Measurements from ENCODE around the gene C19orf85.

C19orf85 gene

DNA sequence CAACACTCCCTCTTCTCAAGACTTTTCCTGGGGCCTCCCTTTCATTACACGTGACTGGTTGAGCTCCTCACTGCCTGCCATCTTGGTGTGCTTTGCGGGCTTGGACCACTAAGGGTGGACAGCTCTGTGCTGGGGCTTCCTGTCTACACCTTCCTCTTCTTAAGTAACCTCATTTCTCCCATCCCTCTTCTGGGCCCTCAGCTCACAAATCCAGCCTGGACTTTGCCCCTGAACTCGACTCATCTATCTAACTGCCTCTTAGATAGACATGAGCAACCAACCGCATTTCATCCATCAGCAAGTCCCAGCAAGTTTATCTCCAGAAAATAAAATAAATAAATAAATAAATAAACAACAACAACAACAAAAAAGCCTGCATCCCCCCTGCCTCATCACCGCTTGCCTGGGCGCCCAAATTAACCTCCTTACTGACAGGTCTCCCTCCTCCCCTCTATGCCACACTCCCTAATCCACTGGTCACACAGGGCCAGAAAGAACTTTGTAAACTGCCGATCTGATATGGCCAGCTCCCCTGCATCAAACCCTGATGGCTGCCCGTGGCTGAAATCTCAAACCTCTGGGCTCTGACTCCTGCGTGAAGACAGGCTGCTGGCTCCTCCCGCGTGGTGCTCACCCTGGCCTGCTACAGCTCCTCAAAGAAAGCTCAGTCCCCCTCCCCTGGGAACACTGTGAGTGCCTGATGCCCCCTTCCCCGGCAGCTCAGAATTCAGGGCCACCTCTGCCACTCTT, 10.9 kb downstream of the C19orf85 start:
- ATAC-seq (ENCODE audit: insufficient read depth, low read depth) (no peak), DNase-seq (no peak)
- no peak overlapping the region for H2AFZ ChIP-seq (ENCODE audit: low read depth, low read length)
- no peak for TF ChIP-seq CTCF (IDR thresholded peaks at IDR 0.05; ENCODE audit: borderline replicate concordance, extremely low read depth, low read length, poor library complexity, severe bottlenecking)
- TF ChIP-seq EZH2 (IDR thresholded peaks at IDR 0.05; ENCODE audit: borderline replicate concordance, low read depth, low read length, severe bottlenecking), result no peak
- no peak overlapping the region for H3K9ac ChIP-seq (ENCODE audit: low read depth, low read length)
- no peaks in the 10 kb centered on the region for H3K9me3 ChIP-seq (ENCODE audit: insufficient read depth, low read length, severe bottlenecking)
- peak overlapping the region; percentile 85; the same call in 1 of the 2 replicates for H3K4me2 ChIP-seq (ENCODE audit: insufficient read depth, low read length)
- H4K20me1 ChIP-seq (ENCODE audit: insufficient read depth, low read length), result peaks cover 12% of the 10 kb centered on the region
- H3K36me3 ChIP-seq (ENCODE audit: insufficient read depth, low read length), result peaks cover 12% of the 10 kb centered on the region; the same call in 1 of the 2 replicates
- peaks cover 19% of the 10 kb centered on the region for H3K27me3 ChIP-seq (ENCODE audit: insufficient read depth, low read length, poor library complexity)
- H3K27ac ChIP-seq (ENCODE audit: low read length), result no peak overlapping the region
- H3K79me2 ChIP-seq (ENCODE audit: insufficient read depth, low read length), result peaks cover 9% of the 10 kb centered on the region; the same call in 1 of the 2 replicates
- H3K4me1 ChIP-seq (ENCODE audit: insufficient read depth, low read length), result peaks cover 16% of the 10 kb centered on the region
- H3K4me3 ChIP-seq (ENCODE audit: low read depth in 1 of 2, low read length in 2 of 2), result no peak overlapping the region

GRCh38 chr19:55452749-55453346, 11.7 kb downstream of the C19orf85 start:
- no peaks in the 10 kb centered on the region for H3K9me3 ChIP-seq (ENCODE audit: insufficient read depth, low read length, severe bottlenecking)
- DNase-seq (peak; percentile 95), ATAC-seq (ENCODE audit: insufficient read depth, low read depth) (peak; percentile 94)
- H3K9ac ChIP-seq (ENCODE audit: low read depth, low read length), result peak overlapping the region; percentile 49; the same call in 1 of the 2 replicates
- peaks cover 19% of the 10 kb centered on the region for H3K27me3 ChIP-seq (ENCODE audit: insufficient read depth, low read length, poor library complexity)
- H3K4me2 ChIP-seq (ENCODE audit: insufficient read depth, low read length), result peak overlapping the region; percentile 85
- peak overlapping the region in 1 of 2 experiments; percentile 54; a peak in 2 of 4 replicates for H3K4me3 ChIP-seq (ENCODE audit: low read depth in 1 of 2, low read length in 2 of 2)
- H4K20me1 ChIP-seq (ENCODE audit: insufficient read depth, low read length), result peaks cover 11% of the 10 kb centered on the region
- H3K27ac ChIP-seq (ENCODE audit: low read length), result no peak overlapping the region
- H3K79me2 ChIP-seq (ENCODE audit: insufficient read depth, low read length), result peaks cover 4% of the 10 kb centered on the region; the same call in 1 of the 2 replicates
- TF ChIP-seq CTCF (IDR thresholded peaks at IDR 0.05; ENCODE audit: borderline replicate concordance, extremely low read depth, low read length, poor library complexity, severe bottlenecking), result peak; percentile 3
- no peak for TF ChIP-seq EZH2 (IDR thresholded peaks at IDR 0.05; ENCODE audit: borderline replicate concordance, low read depth, low read length, severe bottlenecking)
- H3K4me1 ChIP-seq (ENCODE audit: insufficient read depth, low read length), result peaks cover 16% of the 10 kb centered on the region
- peaks cover 12% of the 10 kb centered on the region; the same call in 1 of the 2 replicates for H3K36me3 ChIP-seq (ENCODE audit: insufficient read depth, low read length)
- H2AFZ ChIP-seq (ENCODE audit: low read depth, low read length), result peak overlapping the region; percentile 20; the same call in 1 of the 2 replicates

GRCh38 chr19:55451965-55452748, 12.4 kb downstream of the C19orf85 start:
- peak overlapping the region; percentile 20; the same call in 1 of the 2 replicates for H2AFZ ChIP-seq (ENCODE audit: low read depth, low read length)
- peak overlapping the region; percentile 49; the same call in 1 of the 2 replicates for H3K9ac ChIP-seq (ENCODE audit: low read depth, low read length)
- peak overlapping the region; percentile 85 for H3K4me2 ChIP-seq (ENCODE audit: insufficient read depth, low read length)
- H3K4me3 ChIP-seq (ENCODE audit: low read depth in 1 of 2, low read length in 2 of 2), result peak overlapping the region; percentile 13 to 54; a peak in 3 of 4 replicates
- DNase-seq (peak; percentile 51), ATAC-seq (ENCODE audit: insufficient read depth, low read depth) (no peak)
- peaks cover 16% of the 10 kb centered on the region for H3K4me1 ChIP-seq (ENCODE audit: insufficient read depth, low read length)
- H3K9me3 ChIP-seq (ENCODE audit: insufficient read depth, low read length, severe bottlenecking), result no peaks in the 10 kb centered on the region
- H3K27ac ChIP-seq (ENCODE audit: low read length), result no peak overlapping the region
- TF ChIP-seq CTCF (IDR thresholded peaks at IDR 0.05; ENCODE audit: borderline replicate concordance, extremely low read depth, low read length, poor library complexity, severe bottlenecking) (no peak), EZH2 (IDR thresholded peaks at IDR 0.05; ENCODE audit: borderline replicate concordance, low read depth, low read length, severe bottlenecking) (no peak)
- H3K79me2 ChIP-seq (ENCODE audit: insufficient read depth, low read length), result peaks cover 4% of the 10 kb centered on the region; the same call in 1 of the 2 replicates
- peaks cover 12% of the 10 kb centered on the region; the same call in 1 of the 2 replicates for H3K36me3 ChIP-seq (ENCODE audit: insufficient read depth, low read length)
- peaks cover 13% of the 10 kb centered on the region for H4K20me1 ChIP-seq (ENCODE audit: insufficient read depth, low read length)
- H3K27me3 ChIP-seq (ENCODE audit: insufficient read depth, low read length, poor library complexity), result peaks cover 19% of the 10 kb centered on the region
